ENCODE data around the gene IL21R. TPM values are rescaled to one million over a fixed set of nuclear protein-coding genes. Genes with fewer than 3 reads are reported as not detected.

Gene IL21R
- total and polyA plus RNA-seq, 9 of the 15 experiments (the other 6 are each of a cell fraction or from before 2014, with no cell fraction given) = 0.04 to 0.34 (median 0.18) TPM; not detected in 1

- peaks cover 2% of the 10 kb centered on the region for H3K9me1 ChIP-seq (ENCODE audit: control insufficient read depth, insufficient read depth, low read length)
- no peaks in the 10 kb centered on the region for H3K79me2 ChIP-seq (ENCODE audit: control insufficient read depth, insufficient read depth, low read length)
- TF ChIP-seq KDM2B (CRISPR knock-in tag; IDR thresholded peaks at IDR 0.05) = no peak
- no peak for TF ChIP-seq PBX2 (CRISPR knock-in tag; IDR thresholded peaks at IDR 0.05; ENCODE audit: low read depth)
- no peak for TF ChIP-seq PBX2 (tag; conservative IDR thresholded peaks at IDR 0.05; ENCODE audit: low read depth)
- TF ChIP-seq POLR2B (IDR thresholded peaks at IDR 0.05; ENCODE audit: low read depth, partially characterized antibody) = no peak
- TF ChIP-seq DMBX1 (CRISPR knock-in tag; IDR thresholded peaks at IDR 0.05; ENCODE audit: borderline replicate concordance) = no peak
- TF ChIP-seq ELF4 (CRISPR knock-in tag; IDR thresholded peaks at IDR 0.05) = no peak
- TF ChIP-seq TAL1 (IDR thresholded peaks at IDR 0.05) = no peak
- TF ChIP-seq ZHX1 (conservative IDR thresholded peaks at IDR 0.05; ENCODE audit: low read length) = no peak
- TF ChIP-seq GABPB2 (CRISPR knock-in tag; conservative IDR thresholded peaks at IDR 0.05) = no peak
- no peak for TF ChIP-seq NELFE (IDR thresholded peaks at IDR 0.05; ENCODE audit: insufficient read depth, insufficient read length)
- TF ChIP-seq ZEB2 (IDR thresholded peaks at IDR 0.05) = no peak
- TF ChIP-seq ZNF583 (CRISPR knock-in tag; IDR thresholded peaks at IDR 0.05) = no peak
- TF ChIP-seq MXI1 (IDR thresholded peaks at IDR 0.05; ENCODE audit: low read depth, low read length) = no peak
- H4K20me1 ChIP-seq (replicated peaks; ENCODE audit: control insufficient read depth, insufficient read depth, low read length) = peaks cover 4% of the 10 kb centered on the region; the same call in 1 of the 2 replicates
- no TSS peak for BruUV-seq (replicated peaks)
- no peaks in the 10 kb centered on the region for H3K36me3 ChIP-seq (ENCODE audit: control insufficient read depth, insufficient read depth, low read length)
- H3K4me2 ChIP-seq (ENCODE audit: insufficient read depth, low read length) = no peak overlapping the region
- no peaks in the 10 kb centered on the region for H3K9me3 ChIP-seq (replicated peaks; ENCODE audit: control insufficient read depth, insufficient read depth, low read depth, low read length)
- ChIA-PET POLR2A (interaction anchor here (0.8 kb wide), 1 partner anchor 18 kb away, joined by 3 read pairs; no protein-coding TSS in a partner anchor), CTCF (ENCODE audit: low intra/inter-chr PET ratio) (no interaction called here)
- WGBS (ENCODE audit: insufficient coverage, low coverage, missing lambda C conversion rate) = under 1% methylated on average over 11 of the region's 19 CpGs
- FAIRE-seq (no peak), DNase-seq (ENCODE audit: extremely low read depth in 1 of 4, low spot score in 3 of 4) (no peak), ATAC-seq (no peak)
- no peak overlapping the region for H3K4me3 ChIP-seq
- peaks cover 0 to 7% of the 10 kb centered on the region in 2 experiments; a peak in 4 of 5 replicates for H3K4me1 ChIP-seq (replicated peaks in 1 of 2; ENCODE audit: control insufficient read depth in 2 of 2, insufficient read depth in 2 of 2, low read length in 2 of 2)
- peaks cover 28 to 50% of the 10 kb centered on the region in 2 experiments for H3K27me3 ChIP-seq (ENCODE audit: control insufficient read depth in 2 of 2, insufficient read depth in 2 of 2, low read length in 2 of 2)
- in situ Hi-C loops (cut with MboI) = no loop called here
- H3K27ac ChIP-seq (ENCODE audit: extremely low read depth, low read depth, low read length) = no peak overlapping the region
- intact Hi-C loops (cut with micrococcal nuclease) = no loop called here
- H3K9ac ChIP-seq (ENCODE audit: insufficient read depth in 1 of 2, low read depth in 2 of 2, low read length in 2 of 2) = no peak overlapping the region
- H2AFZ ChIP-seq (ENCODE audit: low read depth, low read length) = no peak overlapping the region
Observed at GRCh38 chr16:27405546-27406451, 3.8 kb downstream of the IL21R start.
